ENCODE results near the gene PHLDB1. TPM values are rescaled to one million over a fixed set of nuclear protein-coding genes. Genes with fewer than 3 reads are reported as not detected.

Gene PHLDB1
- total and polyA plus RNA-seq, 2 of the 8 experiments (the other 6 are each of a cell fraction or from before 2014, with no cell fraction given) = 53.9 to 74.8 TPM

DNA sequence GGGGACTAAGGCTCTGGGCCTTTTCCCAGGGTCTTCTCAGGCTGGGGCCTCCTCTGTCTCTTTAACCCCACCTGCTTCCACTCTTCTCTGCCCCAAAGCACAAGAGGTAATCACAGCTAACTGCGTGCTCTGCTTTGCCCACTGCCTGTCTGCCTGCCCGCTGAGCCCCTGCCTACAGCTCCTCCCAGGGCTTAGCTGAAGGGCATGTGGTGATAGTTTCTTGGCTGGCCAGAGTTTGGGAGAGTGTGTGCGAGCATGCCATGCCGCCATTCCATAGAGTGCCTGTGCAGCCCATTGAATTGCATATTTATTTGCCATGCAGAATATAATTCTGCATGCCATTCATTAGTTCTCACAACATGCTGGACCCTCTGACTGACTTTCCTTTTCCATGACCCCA, 32.5 kb downstream of the PHLDB1 start:
- Histone ChIP-seq H3K23me2 (ENCODE audit: low read depth, low read length) (peaks cover 4% of the 10 kb centered on the region; the same call in 1 of the 2 replicates), H4K20me1 (replicated peaks in 1 of 2; ENCODE audit: control insufficient read depth in 1 of 2, insufficient read depth in 2 of 2, low read length in 2 of 2) (peaks cover 2 to 9% of the 10 kb centered on the region in 2 experiments), H3K9ac (replicated peaks in 1 of 4; ENCODE audit: extremely low read depth in 1 of 4, low read depth in 3 of 4, low read length in 3 of 4) (no peak overlapping the region), H3K4me1 (replicated peaks in 1 of 4; ENCODE audit: control insufficient read depth in 3 of 4, insufficient read depth in 4 of 4, low read length in 3 of 4) (peaks cover 8 to 12% (median 12%) of the 10 kb centered on the region in 4 experiments), H3K9me3 (ENCODE audit: insufficient read depth in 2 of 2, low read depth in 1 of 2, low read length in 1 of 2) (no peaks in the 10 kb centered on the region), H2BK12ac (ENCODE audit: low read depth, low read length) (no peak overlapping the region), H3K56ac (replicated peaks; ENCODE audit: insufficient read length, low read depth, low read length) (no peak overlapping the region), H2AFZ (ENCODE audit: low read length) (no peak overlapping the region), H4K8ac (ENCODE audit: extremely low read depth, insufficient read depth, low read length) (no peak overlapping the region), H4K91ac (replicated peaks; ENCODE audit: insufficient read length, low read length) (no peak overlapping the region), H3K23ac (ENCODE audit: insufficient read length) (no peak overlapping the region), H3K4me2 (ENCODE audit: insufficient read depth in 1 of 2, low read depth in 2 of 2, low read length in 2 of 2) (no peak overlapping the region), H3K27ac (ENCODE audit: low read depth, low read length) (no peak overlapping the region), H3K27me3 (replicated peaks in 1 of 4; ENCODE audit: control insufficient read depth in 3 of 4, extremely low read depth in 1 of 4, insufficient read depth in 3 of 4, low read length in 3 of 4) (no peaks in the 10 kb centered on the region), H2AK5ac (ENCODE audit: low read depth, low read length) (no peak overlapping the region), H3K79me2 (ENCODE audit: control insufficient read depth in 1 of 2, insufficient read depth in 2 of 2, low read length in 2 of 2) (no peaks in the 10 kb centered on the region), H4K5ac (ENCODE audit: insufficient read length, low read depth, low read length) (no peak overlapping the region), H3K36me3 (ENCODE audit: control insufficient read depth in 2 of 4, insufficient read depth in 4 of 4, low read length in 3 of 4) (peaks cover 10 to 66% (median 34%) of the 10 kb centered on the region in 4 experiments), H2BK5ac (ENCODE audit: low read depth, low read length) (no peak overlapping the region), H3K4me3 (ENCODE audit: extremely low read depth in 1 of 4, insufficient read depth in 2 of 4, low read depth in 3 of 4, low read length in 4 of 4) (no peak overlapping the region), H3K18ac (ENCODE audit: extremely low read depth, low read length) (no peak overlapping the region), H3K79me1 (ENCODE audit: low read depth, low read length) (peaks cover 4% of the 10 kb centered on the region; the same call in 1 of the 2 replicates), H2BK20ac (ENCODE audit: low read length) (no peak overlapping the region), H2BK15ac (ENCODE audit: low read length) (no peak overlapping the region), H2BK120ac (replicated peaks; ENCODE audit: low read depth, low read length) (no peak overlapping the region), H3K4ac (replicated peaks; ENCODE audit: insufficient read length, low read depth, low read length) (no peak overlapping the region), H3K14ac (ENCODE audit: insufficient read length) (no peak overlapping the region)
- 97% methylated on average over 4 of the region's 4 CpGs; no CpG with 5 or more reads in 1 of the 2 experiments for WGBS, 2 experiments (ENCODE audit: extremely low coverage in 1 of 2, insufficient coverage in 1 of 2, insufficient read length in 1 of 2, insufficient replicate concordance in 2 of 2, low coverage in 1 of 2, low lambda C conversion rate in 2 of 2, missing lambda C conversion rate in 1 of 2)
- FAIRE-seq (no peak), DNase-seq (ENCODE audit: low read depth in 1 of 2, low spot score in 2 of 2) (no peak)
- CTCF ChIA-PET (ENCODE audit: partially characterized antibody) = interaction anchor here (0.5 to 19.1 kb wide), 12 partner anchors 8 to 287 kb away, joined by 3 to 435 read pairs (median 4); partner anchors contain the start of gene PHLDB1
- no peak for TF ChIP-seq SUZ12 (IDR thresholded peaks at IDR 0.05; ENCODE audit: low read length)
- no peak for TF ChIP-seq KDM1A (IDR thresholded peaks at IDR 0.05; ENCODE audit: borderline replicate concordance, low read length)
- TF ChIP-seq TAF1 (IDR thresholded peaks at IDR 0.05; ENCODE audit: low read depth, low read length) = no peak
- TF ChIP-seq CHD1 (IDR thresholded peaks at IDR 0.05; ENCODE audit: low read depth, low read length) = no peak
- TF ChIP-seq HDAC6 (IDR thresholded peaks at IDR 0.05; ENCODE audit: low read depth, low read length) = no peak
- TF ChIP-seq SRF (IDR thresholded peaks at IDR 0.05; ENCODE audit: low read depth, low read length) = no peak
- no peak for TF ChIP-seq CTBP2 (IDR thresholded peaks at IDR 0.05; ENCODE audit: borderline replicate concordance, insufficient read depth, insufficient read length, low read length)
- TF ChIP-seq ATF2 (IDR thresholded peaks at IDR 0.05; ENCODE audit: low read length) = no peak
- TF ChIP-seq SIRT6 (IDR thresholded peaks at IDR 0.05; ENCODE audit: low read length) = no peak
- TF ChIP-seq NANOG (IDR thresholded peaks at IDR 0.05; ENCODE audit: insufficient read depth, low read depth, low read length, poor library complexity, severe bottlenecking) = no peak
- no peak for TF ChIP-seq RXRA (IDR thresholded peaks at IDR 0.05; ENCODE audit: insufficient read depth, low read depth, low read length)
- POLR2A ChIA-PET (ENCODE audit: partially characterized antibody) = interaction anchor here (1.1 to 25.8 kb wide), 3 partner anchors 8 to 25 kb away, joined by 3 to 574 read pairs (median 271); partner anchors contain the start of gene PHLDB1

Data from H1 (cell line).